ENCODE measurements around the gene REL. TPM values are rescaled to one million over a fixed set of nuclear protein-coding genes. Genes with fewer than 3 reads are reported as not detected.

REL gene
- total and polyA plus RNA-seq, 2 of the 13 experiments (the other 11 are each of a cell fraction or from before 2014, with no cell fraction given): 3.7 to 7.0 TPM

GRCh38 chr2:60881047-60881932, at the start of gene REL (continued):
- TF ChIP-seq, protein P1, sequence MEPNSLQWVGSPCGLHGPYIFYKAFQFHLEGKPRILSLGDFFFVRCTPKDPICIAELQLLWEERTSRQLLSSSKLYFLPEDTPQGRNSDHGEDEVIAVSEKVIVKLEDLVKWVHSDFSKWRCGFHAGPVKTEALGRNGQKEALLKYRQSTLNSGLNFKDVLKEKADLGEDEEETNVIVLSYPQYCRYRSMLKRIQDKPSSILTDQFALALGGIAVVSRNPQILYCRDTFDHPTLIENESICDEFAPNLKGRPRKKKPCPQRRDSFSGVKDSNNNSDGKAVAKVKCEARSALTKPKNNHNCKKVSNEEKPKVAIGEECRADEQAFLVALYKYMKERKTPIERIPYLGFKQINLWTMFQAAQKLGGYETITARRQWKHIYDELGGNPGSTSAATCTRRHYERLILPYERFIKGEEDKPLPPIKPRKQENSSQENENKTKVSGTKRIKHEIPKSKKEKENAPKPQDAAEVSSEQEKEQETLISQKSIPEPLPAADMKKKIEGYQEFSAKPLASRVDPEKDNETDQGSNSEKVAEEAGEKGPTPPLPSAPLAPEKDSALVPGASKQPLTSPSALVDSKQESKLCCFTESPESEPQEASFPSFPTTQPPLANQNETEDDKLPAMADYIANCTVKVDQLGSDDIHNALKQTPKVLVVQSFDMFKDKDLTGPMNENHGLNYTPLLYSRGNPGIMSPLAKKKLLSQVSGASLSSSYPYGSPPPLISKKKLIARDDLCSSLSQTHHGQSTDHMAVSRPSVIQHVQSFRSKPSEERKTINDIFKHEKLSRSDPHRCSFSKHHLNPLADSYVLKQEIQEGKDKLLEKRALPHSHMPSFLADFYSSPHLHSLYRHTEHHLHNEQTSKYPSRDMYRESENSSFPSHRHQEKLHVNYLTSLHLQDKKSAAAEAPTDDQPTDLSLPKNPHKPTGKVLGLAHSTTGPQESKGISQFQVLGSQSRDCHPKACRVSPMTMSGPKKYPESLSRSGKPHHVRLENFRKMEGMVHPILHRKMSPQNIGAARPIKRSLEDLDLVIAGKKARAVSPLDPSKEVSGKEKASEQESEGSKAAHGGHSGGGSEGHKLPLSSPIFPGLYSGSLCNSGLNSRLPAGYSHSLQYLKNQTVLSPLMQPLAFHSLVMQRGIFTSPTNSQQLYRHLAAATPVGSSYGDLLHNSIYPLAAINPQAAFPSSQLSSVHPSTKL (CRISPR knock-in tag; IDR thresholded peaks at IDR 0.05): peak; percentile 68
- TF ChIP-seq TSC22D2 (CRISPR knock-in tag; IDR thresholded peaks at IDR 0.05; ENCODE audit: borderline replicate concordance): peak; percentile 69; the same call in 1 of the 2 replicates
- TF ChIP-seq RFXANK (CRISPR knock-in tag; IDR thresholded peaks at IDR 0.05): no peak
- no peak; the same call in none of the 2 replicates for TF ChIP-seq ZNF782 (CRISPR knock-in tag; IDR thresholded peaks at IDR 0.05; ENCODE audit: borderline replicate concordance)
- TF ChIP-seq GFI1 (CRISPR knock-in tag; IDR thresholded peaks at IDR 0.05; ENCODE audit: borderline replicate concordance): 0 out of 2 replicates have a peak, but pooled peaks have one; percentile 42
- TF ChIP-seq MTA3 (CRISPR knock-in tag; IDR thresholded peaks at IDR 0.05): 0 out of 2 replicates have a peak, but pooled peaks have one; percentile 21
- TF ChIP-seq, protein P2, sequence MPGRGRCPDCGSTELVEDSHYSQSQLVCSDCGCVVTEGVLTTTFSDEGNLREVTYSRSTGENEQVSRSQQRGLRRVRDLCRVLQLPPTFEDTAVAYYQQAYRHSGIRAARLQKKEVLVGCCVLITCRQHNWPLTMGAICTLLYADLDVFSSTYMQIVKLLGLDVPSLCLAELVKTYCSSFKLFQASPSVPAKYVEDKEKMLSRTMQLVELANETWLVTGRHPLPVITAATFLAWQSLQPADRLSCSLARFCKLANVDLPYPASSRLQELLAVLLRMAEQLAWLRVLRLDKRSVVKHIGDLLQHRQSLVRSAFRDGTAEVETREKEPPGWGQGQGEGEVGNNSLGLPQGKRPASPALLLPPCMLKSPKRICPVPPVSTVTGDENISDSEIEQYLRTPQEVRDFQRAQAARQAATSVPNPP (CRISPR knock-in tag; IDR thresholded peaks at IDR 0.05): peak; percentile 78
- TF ChIP-seq ZNF557 (CRISPR knock-in tag; IDR thresholded peaks at IDR 0.05): peak; percentile 49
- peak; percentile 65; the same call in 1 of the 2 replicates for TF ChIP-seq ZNF230 (CRISPR knock-in tag; IDR thresholded peaks at IDR 0.05)
- peak; percentile 90 for TF ChIP-seq SALL1 (CRISPR knock-in tag; IDR thresholded peaks at IDR 0.05)
- TF ChIP-seq, protein P3, sequence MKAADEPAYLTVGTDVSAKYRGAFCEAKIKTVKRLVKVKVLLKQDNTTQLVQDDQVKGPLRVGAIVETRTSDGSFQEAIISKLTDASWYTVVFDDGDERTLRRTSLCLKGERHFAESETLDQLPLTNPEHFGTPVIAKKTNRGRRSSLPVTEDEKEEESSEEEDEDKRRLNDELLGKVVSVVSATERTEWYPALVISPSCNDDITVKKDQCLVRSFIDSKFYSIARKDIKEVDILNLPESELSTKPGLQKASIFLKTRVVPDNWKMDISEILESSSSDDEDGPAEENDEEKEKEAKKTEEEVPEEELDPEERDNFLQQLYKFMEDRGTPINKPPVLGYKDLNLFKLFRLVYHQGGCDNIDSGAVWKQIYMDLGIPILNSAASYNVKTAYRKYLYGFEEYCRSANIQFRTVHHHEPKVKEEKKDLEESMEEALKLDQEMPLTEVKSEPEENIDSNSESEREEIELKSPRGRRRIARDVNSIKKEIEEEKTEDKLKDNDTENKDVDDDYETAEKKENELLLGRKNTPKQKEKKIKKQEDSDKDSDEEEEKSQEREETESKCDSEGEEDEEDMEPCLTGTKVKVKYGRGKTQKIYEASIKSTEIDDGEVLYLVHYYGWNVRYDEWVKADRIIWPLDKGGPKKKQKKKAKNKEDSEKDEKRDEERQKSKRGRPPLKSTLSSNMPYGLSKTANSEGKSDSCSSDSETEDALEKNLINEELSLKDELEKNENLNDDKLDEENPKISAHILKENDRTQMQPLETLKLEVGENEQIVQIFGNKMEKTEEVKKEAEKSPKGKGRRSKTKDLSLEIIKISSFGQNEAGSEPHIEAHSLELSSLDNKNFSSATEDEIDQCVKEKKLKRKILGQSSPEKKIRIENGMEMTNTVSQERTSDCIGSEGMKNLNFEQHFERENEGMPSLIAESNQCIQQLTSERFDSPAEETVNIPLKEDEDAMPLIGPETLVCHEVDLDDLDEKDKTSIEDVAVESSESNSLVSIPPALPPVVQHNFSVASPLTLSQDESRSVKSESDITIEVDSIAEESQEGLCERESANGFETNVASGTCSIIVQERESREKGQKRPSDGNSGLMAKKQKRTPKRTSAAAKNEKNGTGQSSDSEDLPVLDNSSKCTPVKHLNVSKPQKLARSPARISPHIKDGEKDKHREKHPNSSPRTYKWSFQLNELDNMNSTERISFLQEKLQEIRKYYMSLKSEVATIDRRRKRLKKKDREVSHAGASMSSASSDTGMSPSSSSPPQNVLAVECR (CRISPR knock-in tag; IDR thresholded peaks at IDR 0.05; ENCODE audit: borderline replicate concordance): peak; percentile 86; the same call in 1 of the 2 replicates
